Endothelial cell of umbilical vein (primary cell): ENCODE measurements around the gene RPS6KB1.

ENCODE experiments used
- CTCF ChIP-seq, 2 donors: IDR thresholded peaks; 1 replicate in 1 of 2; 2 replicates in 1 of 2; pipeline ENCODE4 v1.5.1; 2011; ENCODE audit warnings: low read length in 2 of 2, mild to moderate bottlenecking in 2 of 2, moderate library complexity in 2 of 2, control low read depth in 1 of 2, inconsistent platforms in 1 of 2, low read depth in 1 of 2; ENCODE audit not compliant: insufficient read depth in 1 of 2; ENCODE audit errors: extremely low read depth in 1 of 2
- POLR2A ChIP-seq: IDR thresholded peaks from 2 replicates; pipeline ENCODE4 v1.6.1; 2012; ENCODE audit warnings: low read depth, mild to moderate bottlenecking, control low read depth, low read length
- POLR2AphosphoS5 ChIP-seq: IDR thresholded peaks from 2 replicates; pipeline ENCODE4 v1.6.1; 2012; ENCODE audit warnings: low read depth, mild to moderate bottlenecking, control low read depth, low read length, moderate library complexity; ENCODE audit not compliant: insufficient read depth

- TF ChIP-seq CTCF (IDR thresholded peaks at IDR 0.05; ENCODE audit: extremely low read depth in 1 of 2, insufficient read depth in 1 of 2, low read depth in 1 of 2, low read length in 2 of 2) = no peak
- TF ChIP-seq POLR2AphosphoS5 = no peak
- TF ChIP-seq POLR2A = no peak
Observed at GRCh38 chr17:59954856-59955255, 61.9 kb downstream of the RPS6KB1 start.
